Cardiac muscle cell (in vitro differentiated cells and primary cell): ENCODE results near the gene SNW1. TPM values are rescaled to one million over a fixed set of nuclear protein-coding genes. Genes with fewer than 3 reads are reported as not detected.
A peak's percentile ranks its signal among the peaks of the same experiment; 100 is the strongest.

Source experiments
- DNase-seq, 2 donors: peaks; one replicate each; pipeline versions ENCODE4 v3.0.0 to v3.0.0-alpha.2; 2010 to 2017; ENCODE audit warnings: low read depth in 1 of 2, low spot score in 1 of 2
- H3K27ac ChIP-seq: fragments of 200-600 bp; sonication (generic); 2 replicates; pipeline ENCODE4 v1.5.1; 2016
- H3K27me3 ChIP-seq: fragments of 200-600 bp; sonication (generic); 2 replicates; pipeline ENCODE4 v1.6.0; 2016; ENCODE audit warnings: control low read depth
- H3K36me3 ChIP-seq: fragments of 200-600 bp; sonication (generic); 2 replicates; pipeline ENCODE4 v1.5.1; 2016; ENCODE audit warnings: control low read depth
- H3K4me1 ChIP-seq: fragments of 200-600 bp; sonication (generic); 2 replicates; pipeline ENCODE4 v1.8.1; 2017; ENCODE audit warnings: low read depth, mild to moderate bottlenecking, mixed run types
- H3K4me3 ChIP-seq: fragments of 200-600 bp; sonication (generic); 2 replicates; pipeline ENCODE4 v1.5.1; 2016; ENCODE audit warnings: mild to moderate bottlenecking
- H3K9me3 ChIP-seq: fragments of 200-600 bp; sonication (generic); 2 replicates; pipeline ENCODE4 v1.5.1; 2017; ENCODE audit warnings: low read depth, mild to moderate bottlenecking, control low read depth
- polyA plus RNA-seq: library from polyadenylated mRNA; unstranded; fragments of >200 nt; fragmentation: Nextera tagmentation; extraction: Ambion mirVana; gene quantifications from 2 replicates; pipeline ENCODE4 v1.2.1, GENCODE V29; 2016
- total RNA-seq: library from RNA; depleted of rRNA; stranded (reverse); fragments of >200 nt; gene quantifications from 2 replicates; pipeline ENCODE4 v1.2.3, GENCODE V29; 2016
- TF ChIP-seq, protein P1 (sequence below): IDR thresholded peaks from 2 replicates; pipeline ENCODE4 v1.5.1; 2012; ENCODE audit warnings: low read depth, mild to moderate bottlenecking, low read length

Gene SNW1
- total RNA-seq = 50.9 and 66.7 TPM in 2 replicates
- 63.3 and 66.3 TPM in 2 replicates for polyA plus RNA-seq

DNA sequence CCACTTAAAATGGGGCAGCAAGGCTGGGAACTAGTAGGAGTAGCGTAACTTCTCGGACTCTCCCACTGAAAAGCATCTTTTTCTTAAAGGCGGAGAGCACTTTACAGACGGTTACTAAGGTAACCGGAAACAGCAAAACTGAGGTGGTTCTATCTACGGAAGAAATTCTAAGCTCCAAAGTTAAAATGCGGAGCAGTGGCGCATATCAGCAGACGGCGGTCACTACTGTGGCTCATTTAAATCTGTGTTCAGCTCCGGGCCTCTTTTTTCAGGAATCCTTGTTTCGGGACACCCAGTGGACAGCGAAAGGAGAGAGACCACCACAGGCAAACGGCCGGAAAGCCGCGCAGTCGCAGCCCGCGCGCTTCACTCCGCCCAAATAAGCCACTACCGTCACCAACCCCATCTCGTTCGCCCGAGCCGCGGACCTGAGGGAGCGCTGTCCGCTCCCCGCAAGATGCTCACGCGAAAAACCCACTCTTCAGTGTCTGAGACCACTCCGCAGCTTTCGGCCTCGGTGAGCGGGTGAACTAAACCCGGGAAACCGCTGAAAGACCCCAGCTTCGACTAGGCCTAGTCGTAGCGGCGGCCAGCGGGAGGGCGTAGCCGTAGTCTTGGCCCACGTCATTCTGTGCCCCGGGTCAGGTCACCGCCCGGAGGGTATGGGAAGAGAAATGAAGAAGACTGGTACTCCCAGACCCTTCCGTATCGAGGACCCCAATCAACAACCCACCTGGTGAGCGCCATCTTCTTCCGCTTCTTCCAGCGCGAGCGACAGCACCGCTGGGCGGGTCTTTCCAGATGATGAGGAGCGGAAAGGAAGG is at the start of gene SNW1:
TSS of gene SNW1 (minus strand) at position 776 of the 824 bp plus-strand sequence. CDS start at position 747, 29 bp downstream.
- Histone ChIP-seq H3K4me1 (peaks cover 6% of the 10 kb centered on the region), H3K4me3 (peak within 1 kb of the TSS; percentile 92), H3K9me3 (no peaks in the 10 kb centered on the region), H3K36me3 (no peaks in the 10 kb centered on the region), H3K27me3 (no peaks in the 10 kb centered on the region), H3K27ac (peak within 1 kb of the TSS; percentile 91)
- TF ChIP-seq, protein P1, sequence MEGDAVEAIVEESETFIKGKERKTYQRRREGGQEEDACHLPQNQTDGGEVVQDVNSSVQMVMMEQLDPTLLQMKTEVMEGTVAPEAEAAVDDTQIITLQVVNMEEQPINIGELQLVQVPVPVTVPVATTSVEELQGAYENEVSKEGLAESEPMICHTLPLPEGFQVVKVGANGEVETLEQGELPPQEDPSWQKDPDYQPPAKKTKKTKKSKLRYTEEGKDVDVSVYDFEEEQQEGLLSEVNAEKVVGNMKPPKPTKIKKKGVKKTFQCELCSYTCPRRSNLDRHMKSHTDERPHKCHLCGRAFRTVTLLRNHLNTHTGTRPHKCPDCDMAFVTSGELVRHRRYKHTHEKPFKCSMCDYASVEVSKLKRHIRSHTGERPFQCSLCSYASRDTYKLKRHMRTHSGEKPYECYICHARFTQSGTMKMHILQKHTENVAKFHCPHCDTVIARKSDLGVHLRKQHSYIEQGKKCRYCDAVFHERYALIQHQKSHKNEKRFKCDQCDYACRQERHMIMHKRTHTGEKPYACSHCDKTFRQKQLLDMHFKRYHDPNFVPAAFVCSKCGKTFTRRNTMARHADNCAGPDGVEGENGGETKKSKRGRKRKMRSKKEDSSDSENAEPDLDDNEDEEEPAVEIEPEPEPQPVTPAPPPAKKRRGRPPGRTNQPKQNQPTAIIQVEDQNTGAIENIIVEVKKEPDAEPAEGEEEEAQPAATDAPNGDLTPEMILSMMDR = no peak
- peak; percentile 95 to 96 for DNase-seq

DNA sequence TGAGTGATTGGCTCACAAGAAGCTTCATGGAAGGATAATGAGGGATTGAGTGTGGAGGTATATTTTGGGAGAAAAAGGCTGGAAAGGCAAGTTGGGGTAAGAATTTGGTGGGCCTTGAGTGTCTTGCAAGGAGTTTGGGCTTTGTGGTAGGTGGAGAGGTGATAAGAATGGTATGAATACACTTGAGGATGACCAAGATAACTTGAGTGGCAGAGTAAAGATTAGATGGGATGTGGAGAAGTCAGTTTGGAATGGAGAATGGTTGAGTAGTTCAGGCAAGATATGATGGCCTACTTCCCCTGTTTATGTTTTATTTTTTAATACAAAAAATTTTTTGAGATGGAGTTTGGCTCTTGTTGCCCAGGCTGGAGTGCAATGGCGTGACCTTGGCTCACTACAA is 48.1 kb upstream of the SNW1 start:
- H3K4me1 ChIP-seq = no peaks in the 10 kb centered on the region
- H3K4me3 ChIP-seq = no peak overlapping the region
- no peaks in the 10 kb centered on the region for H3K36me3 ChIP-seq
- no peaks in the 10 kb centered on the region for H3K9me3 ChIP-seq
- TF ChIP-seq, protein P1 = no peak
- H3K27ac ChIP-seq = no peak overlapping the region
- no peak for DNase-seq
- H3K27me3 ChIP-seq = no peaks in the 10 kb centered on the region

DNA sequence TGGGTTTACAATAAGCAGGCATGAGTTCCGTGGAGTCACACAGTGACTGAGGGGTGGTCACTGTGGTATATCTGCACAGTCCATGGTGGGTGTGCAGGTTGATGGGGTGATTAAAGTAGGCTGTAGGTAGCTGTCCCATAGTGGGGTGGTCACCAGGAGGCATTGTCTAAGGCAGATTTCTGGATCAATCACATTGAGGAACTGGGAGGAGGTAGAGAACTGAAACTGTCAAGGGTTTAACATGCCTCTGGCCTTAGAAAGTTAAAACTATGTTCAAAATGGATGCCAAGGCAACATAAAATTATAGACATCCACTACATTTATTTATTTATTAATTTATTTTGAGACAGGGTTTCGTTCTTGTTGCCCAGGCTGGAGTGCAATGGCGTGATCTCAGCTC is 47.3 kb upstream of the SNW1 start:
- Histone ChIP-seq H3K4me1 (no peaks in the 10 kb centered on the region), H3K9me3 (no peaks in the 10 kb centered on the region), H3K4me3 (no peak overlapping the region), H3K27me3 (no peaks in the 10 kb centered on the region), H3K36me3 (no peaks in the 10 kb centered on the region), H3K27ac (no peak overlapping the region)
- TF ChIP-seq, protein P1 = no peak
- DNase-seq = no peak

DNA sequence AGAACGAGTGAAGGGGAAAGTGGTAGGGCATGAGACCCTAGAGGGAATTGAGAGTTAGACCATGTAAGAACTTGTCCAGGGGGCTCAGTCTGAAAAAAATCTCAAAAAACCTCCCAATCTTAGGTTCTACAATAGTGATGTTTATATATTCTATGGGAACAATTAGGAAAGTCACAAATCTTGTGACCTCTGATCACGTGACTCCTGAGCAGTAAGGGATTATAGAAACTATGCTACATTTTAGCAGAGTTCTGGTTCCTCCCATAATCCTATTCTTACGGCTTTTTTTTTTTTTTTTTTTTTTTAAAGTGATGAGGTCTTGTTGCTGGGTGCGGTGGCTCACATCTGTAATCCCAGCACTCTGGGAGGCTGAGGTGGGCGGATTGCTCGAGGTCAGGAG is 44.8 kb upstream of the SNW1 start:
- TF ChIP-seq, protein P1 = no peak

DNA sequence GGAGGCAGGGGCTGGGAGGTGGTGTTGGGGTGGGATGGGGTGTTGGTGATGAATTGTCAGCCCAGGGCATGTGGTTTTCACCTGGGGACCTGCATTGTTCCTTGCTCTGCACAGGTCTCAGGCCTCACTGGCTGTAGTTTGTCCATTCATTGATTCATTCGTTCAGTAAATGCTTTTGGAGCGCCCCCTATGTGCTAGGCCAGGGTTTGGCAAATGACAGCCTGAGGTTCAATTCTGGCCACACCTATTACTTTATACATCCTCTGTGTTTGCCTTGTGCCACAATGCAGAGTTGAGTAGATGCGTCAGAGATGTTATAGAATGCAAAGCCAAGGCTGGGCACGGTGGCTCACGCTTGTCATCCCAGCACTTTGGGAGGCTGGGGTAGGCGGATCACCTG is 43.6 kb upstream of the SNW1 start:
- Histone ChIP-seq H3K4me1 (no peaks in the 10 kb centered on the region), H3K9me3 (no peaks in the 10 kb centered on the region), H3K4me3 (no peak overlapping the region), H3K27me3 (no peaks in the 10 kb centered on the region), H3K27ac (no peak overlapping the region), H3K36me3 (no peaks in the 10 kb centered on the region)
- peak in 1 of 2 donors; percentile 29 for DNase-seq
- TF ChIP-seq, protein P1 = peak; percentile 45

More for the DNA sequence above, 44.8 kb upstream of the SNW1 start:
- H3K9me3 ChIP-seq = no peaks in the 10 kb centered on the region
- no peak overlapping the region for H3K4me3 ChIP-seq
- H3K36me3 ChIP-seq = no peaks in the 10 kb centered on the region
- H3K27ac ChIP-seq = no peak overlapping the region
- no peaks in the 10 kb centered on the region for H3K27me3 ChIP-seq
- H3K4me1 ChIP-seq = no peaks in the 10 kb centered on the region
- DNase-seq = no peak
